NK-92 (cell line): ENCODE data around the gene RALB.
"Not testable (repeated sequence)": the region's sequence is repeated elsewhere in the genome, so short reads cannot be mapped to it uniquely, and the experiment has no call there.

Experiments
- DNase-seq: peaks from one replicate; lab custom pipeline; 2025; ENCODE audit not compliant: unreplicated experiment; lab: John Stamatoyannopoulos, UW

The RALB gene

DNA sequence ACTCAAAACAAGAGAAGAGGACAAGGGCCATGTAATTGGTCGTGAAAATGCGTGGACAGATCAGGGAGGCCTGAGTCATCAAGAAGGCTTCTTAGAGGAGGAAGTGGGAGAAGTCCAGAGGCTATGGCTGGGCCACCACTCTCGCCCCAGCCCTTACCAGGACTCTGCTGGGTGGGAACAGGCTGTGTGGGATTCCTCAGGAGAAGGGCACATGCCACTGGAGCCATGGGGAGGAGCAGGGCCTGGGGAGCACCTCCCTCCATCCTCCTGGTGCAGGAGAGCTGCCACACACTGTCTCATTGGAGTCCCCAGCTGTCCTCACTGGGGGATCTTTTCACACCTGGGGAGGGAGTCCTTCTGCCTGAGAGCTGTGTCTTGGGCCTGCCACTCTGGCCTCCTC is 9.4 kb upstream of the RALB start:
- no peak for DNase-seq

DNA sequence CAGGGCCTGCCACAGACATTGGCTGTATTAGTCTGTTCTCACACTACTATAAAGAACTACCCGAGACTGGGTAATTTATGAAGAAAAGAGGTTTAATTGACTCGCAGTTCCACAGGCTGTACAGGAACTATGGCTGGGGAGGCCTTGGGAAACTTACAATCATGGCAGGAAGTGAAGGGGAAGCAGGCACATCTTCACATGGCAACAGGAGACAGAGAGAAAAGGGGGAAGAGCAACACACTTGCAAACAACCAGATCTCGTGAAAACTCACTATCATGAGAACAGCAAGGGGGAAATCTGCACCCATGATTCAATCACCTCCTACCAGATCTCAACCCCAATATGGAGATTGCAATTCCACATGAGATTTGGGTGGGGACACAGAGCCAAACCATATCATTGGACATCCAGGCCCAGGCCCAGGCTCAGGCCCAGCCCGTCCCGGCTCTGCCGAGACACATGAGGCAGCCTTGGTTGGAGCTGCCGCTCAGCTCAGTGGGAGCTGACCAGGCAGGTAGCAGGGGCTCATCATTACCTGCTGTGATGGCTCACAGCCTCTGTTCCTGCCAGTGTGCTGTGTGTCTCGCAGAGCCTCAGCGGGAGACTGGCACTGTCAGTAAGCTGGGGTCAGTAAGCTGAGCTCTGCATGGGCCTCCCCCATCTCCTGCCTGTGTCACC is 8.6 kb upstream of the RALB start:
- no peak for DNase-seq

DNA sequence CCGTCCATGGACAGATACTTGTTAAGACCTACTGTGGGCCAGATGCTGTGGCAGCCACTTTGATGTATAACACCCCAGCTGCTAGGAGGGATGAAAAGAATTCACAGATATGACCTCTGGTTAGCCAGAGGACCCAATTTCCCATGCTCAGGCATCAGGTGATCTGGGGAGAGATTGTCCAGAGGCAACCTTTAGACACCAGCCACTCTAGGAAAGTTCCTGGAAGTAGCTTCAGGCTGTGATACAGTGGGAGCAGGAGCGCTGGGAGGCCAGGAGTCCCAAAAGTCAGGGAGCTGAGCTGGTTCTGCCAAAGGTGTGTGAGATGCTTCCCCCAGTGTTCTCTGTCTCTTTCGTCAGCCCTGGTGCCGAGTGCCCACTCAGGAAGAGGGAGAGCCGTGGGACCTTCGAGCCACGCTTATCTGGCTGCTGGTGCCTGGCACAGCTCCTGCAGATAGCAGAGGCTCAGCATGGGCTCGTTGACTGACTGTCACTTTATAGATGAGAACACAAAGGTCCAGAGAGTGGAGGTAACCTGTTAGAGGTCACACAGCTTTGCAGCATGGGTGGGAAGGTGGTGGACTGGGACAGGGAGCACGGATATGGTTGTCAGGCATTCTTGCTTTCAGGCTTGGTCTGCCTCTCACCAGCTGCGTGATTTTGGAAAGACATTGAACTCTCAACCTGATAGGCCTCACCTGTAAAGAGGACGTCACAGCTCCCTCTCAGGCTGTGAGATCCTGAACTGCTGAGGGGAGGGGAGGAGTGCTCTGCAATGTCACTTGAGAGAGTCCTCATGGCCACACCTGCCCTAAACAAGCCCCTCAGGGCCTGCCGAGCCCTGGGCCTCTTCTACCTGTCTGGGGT is 7.8 kb upstream of the RALB start:
- DNase-seq = no peak

DNA sequence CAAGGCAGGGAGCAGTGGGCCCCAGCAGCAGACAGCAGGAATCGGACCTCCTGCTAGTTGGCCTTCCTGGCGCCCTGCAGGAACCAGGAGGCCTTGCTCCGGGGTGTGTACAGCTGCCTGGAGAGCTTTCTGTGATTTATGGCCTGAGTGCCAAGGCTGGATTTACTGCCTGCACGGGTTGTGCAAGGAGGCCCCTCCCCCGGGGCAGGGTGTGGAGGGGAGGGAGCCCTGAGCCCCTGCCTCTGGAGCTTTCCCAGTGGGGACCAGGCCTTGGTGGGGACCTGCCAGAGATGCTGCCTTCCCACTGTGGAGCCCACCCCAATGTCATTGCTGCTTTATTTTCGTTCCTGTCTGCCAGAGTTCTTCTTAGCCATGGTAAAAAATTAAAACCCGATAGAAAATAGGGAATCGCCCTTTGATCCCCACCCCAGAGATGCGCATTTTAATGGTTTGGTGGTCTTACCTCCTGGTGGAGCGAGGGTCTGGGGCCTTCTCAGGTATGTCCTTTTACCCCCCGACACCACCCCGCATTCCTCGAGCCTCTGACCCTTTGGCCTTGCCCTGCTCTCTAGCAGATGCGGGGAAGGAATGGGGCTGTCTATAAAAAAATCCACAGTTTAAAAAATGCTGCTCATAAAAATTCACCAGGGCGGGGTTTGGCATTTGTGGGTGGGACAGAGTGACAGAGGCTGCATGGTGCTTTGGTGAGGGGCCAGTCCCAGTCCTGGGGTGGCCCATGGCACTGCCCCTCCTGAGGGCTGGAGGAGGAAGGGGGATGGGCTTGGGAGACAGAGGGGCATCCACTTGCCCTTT is 6.9 kb upstream of the RALB start:
- DNase-seq = no peak

DNA sequence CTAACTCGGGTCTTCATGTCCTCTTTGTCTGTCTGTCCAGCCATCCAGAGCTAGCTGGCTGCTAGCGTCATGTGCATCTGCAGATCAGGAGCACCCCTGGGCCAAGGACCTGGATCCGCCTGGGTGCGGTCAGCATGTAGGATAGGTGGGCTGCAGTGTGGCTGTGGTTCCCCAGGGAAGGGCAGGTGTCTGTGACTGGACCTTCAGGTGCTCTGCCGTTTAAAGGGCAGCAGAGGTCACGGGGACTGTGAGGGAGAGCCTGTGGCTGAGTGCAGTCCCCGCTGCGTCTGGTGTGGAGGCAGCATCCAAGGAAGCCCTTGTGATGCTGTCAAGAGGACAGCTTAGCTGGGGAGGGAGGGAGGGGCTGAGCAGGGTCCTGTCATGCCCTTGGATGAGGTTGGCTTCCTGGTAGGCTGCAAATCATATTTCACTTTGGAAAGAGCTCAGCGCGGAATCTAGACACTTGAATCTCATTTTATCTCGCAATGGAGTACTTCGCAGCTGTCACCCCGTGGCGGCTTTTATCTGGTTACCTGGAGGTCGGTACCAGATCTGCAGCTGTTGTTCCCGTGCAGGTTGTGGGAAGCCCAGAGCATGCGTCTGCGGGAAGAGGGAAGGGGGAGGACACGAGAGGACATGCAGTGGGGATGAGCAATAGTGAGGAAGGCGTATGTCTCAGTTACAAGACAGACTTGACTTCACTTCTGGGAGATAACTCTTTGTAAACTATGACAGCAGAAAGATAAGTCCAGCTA is 5.9 kb upstream of the RALB start:
- no peak for DNase-seq

DNA sequence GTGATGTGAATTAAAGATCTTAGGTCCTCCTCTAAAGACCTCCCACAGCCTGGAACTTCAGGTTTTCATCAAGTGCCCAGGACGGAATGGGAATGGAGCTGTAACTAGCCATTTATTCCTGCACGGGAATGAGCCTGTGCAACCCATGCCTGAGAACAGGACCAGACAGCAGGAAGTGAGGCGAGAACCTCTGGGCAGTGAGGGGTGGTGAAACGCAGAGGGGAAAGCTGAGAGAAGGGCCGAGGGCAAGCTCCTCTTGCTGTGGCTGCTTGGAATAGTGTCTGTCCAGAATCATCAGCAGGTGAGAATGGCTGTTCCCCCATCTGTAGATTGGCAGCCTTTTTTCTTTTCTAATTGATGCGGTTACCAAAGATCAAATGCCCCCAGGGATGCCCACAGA is 4.8 kb upstream of the RALB start:
- DNase-seq = no peak

DNA sequence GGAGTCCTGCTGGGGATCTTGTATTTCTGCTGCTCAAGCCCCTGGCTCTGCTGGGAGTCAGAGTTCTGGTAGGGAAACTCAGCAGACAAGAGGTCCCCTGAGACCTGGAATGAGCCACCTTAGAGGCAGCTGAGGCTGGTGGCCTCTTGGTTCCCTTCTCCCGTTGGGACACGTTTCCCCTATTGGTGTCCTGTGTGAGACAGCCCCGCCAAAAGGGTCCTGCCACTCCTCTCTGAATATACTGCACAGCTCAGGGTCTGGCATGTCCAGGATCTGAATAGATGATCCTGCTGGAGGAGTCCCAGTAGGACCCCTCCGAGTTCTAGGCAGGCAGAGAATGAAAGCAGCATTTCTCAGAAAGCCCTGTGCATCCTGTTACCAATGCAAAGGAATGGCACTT is 2.0 kb upstream of the RALB start:
- no peak for DNase-seq

DNA sequence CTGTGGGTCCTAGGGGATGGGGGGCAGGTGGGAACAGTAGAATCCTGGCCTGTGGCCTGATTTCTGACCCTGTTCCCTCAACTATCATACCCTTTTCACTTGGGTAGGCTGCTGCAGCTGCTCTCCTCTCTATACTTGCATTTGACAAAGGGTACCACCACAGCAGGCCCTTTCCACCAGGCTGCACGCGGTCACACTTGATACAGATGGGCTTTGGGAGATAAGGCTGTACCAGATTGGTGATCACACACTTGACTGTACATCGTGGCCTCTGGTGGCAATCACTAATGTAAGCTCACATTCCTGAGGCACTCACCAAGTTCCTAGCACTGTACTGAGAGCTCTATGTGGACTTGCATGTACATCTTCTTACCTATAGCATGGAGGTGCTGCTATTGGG is 1.6 kb upstream of the RALB start:
- no peak for DNase-seq

DNA sequence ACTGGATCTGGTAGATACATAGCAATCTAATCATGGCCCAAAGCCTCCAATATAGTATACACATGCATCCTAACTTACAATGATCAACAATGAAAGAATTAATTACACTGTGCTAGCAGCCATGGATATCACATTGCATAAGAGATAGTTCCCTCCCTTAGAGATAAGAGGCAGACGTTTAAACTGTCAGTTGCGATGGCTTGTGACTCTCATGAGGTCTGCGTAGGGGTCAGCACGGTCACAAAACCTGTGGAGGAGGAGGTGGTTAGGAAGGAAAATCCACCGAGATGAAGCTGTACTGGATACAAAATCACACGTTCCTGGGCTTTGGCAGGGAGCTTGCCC is 800 bp upstream of the RALB start:
- no peak for DNase-seq

DNA sequence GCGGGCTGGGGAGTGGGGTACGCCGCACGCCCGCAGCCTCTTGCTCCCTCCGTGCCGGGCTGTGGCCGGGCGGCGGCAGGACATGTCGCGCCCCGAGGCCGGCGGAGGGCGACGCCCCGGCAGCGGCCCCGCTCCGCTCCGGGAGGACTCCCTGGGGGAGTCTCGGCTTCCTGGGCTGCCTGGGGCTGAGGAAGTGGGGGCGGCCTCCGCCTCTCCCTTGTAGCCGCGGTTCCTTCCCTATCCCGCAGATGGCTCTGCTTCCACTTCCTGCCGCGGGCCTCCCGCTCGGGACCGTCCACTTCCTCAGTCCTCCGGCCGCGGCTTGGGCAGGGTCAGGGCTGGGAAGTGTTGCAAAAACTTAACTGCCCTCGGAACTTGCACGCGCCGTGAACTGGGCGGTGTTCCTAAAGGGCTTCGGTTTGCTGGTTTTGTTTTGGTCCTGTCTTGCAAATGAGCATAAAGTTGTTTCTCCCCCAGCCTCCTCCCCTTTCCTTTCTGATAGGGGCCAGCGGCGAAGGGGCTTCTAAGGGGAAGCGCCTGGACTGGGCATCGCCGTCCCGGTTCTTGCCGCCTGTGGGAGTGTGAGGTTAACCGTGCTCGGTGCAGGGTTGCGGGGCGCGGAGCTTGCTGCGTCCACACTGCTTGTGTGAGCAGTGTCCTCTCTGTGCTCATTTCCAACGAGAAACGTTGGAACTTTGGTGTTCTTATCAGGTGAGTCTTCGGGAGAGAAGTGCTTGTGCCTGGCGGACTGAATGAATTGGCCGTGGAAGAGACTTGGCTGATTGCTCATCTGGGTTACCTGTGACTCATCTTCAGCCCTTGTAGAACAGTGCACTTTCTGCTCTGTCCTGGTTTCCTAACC is 600 bp downstream of the RALB start:
- no peak for DNase-seq

DNA sequence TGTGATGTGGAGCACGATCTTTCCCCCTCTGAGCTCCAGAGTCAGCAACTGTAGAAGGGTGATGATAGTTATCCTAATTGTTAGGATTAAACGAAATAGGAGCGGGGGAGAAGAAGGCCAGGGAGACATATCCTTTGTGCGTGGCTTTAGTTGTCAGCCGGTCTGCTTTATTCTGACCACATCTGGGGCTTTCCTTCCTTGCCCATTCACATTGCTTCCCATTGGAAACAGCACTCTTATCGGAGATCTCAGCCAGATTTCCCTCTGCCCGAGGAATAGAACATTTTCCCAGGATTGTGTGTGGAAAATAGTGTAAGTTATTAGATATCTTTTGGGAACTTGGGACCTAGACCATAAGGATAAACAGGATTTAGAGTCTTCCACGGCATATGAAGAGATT is 1.5 kb downstream of the RALB start:
- DNase-seq = no peak

DNA sequence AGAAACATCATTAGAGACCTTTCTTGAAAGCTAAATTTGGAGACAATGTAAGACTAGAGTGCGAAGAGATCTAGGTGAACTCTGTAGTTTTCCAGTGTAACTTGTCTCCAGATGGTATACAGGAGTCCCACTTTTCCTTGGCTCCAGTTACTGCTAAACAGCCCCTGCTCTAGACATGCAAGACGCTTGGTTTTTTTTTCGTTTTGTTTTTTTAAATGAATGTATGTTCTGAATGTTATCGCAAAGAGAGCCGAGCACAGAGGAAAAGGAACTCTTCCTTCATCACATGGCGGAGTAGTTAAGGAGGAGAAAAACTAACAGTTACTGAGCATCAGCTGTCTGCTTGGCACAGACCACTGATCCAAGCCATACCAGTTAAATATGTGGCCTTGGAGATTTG is 2.4 kb downstream of the RALB start:
- DNase-seq = no peak

DNA sequence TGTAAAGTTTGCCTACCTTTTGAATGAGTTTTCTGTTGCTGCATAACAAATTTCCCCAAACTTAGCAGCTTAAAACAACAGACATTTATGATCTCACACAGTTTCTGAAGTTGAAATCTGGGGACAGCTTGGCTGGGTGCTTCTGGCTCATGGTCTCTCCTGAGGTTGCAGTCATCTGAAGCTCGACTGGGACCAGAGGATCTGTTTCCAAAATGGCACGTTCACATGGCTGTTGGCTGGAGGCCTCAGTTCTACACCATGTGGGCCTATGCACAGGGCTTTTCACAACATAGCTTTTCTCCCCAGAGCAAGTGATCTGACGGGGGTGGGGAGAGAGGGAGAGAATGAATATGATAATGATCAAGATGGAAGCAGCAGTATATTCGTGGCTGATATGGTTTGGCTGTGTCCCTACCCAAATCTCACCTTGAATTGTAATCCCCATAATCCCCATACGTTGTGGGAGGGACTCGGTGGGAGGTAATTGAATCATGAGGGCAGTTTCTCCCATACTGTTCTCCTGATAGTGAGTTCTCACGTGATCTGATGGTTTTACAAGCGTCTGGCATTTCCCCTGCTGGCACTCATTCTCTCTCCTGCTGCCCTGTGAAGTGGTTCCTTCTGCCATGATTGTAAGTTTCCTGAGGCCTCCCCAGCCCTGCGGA is 3.5 kb downstream of the RALB start:
- DNase-seq = no peak

DNA sequence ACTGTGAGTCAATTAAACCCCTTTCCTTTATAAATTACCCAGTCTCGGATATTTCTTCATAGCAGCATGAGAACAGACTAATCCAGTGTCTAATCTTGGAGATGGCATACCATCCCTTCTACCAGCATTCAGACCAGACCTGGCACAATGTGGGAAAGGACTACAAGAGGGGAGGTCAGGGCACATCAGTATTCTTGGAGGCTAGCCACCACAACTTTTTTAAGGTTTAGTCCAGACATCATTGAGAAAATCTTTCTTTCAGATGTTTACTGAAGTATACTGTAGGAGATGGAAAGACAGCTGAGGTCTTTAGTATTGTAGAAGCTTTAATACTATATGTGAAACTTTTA is 4.0 kb downstream of the RALB start:
- DNase-seq = no peak

DNA sequence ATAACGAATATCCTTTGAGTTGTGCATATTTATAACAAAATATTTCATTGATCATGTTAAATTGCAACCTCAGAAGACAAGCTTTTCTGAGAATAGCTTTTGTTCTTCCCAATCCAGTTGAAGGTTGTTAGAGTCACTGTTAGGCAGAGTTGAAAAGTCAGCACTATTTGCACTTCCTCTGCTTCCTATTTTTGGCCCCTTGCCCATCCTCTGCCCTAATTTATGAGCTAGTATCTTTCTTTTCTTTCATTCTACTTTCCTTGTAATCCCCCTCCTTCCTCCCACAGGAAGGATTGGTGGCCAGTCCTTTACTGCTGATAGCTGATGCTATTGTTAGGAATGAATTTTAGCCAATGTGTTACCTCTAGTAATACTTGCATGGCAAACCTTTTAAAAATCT is 4.9 kb downstream of the RALB start:
- no peak for DNase-seq

DNA sequence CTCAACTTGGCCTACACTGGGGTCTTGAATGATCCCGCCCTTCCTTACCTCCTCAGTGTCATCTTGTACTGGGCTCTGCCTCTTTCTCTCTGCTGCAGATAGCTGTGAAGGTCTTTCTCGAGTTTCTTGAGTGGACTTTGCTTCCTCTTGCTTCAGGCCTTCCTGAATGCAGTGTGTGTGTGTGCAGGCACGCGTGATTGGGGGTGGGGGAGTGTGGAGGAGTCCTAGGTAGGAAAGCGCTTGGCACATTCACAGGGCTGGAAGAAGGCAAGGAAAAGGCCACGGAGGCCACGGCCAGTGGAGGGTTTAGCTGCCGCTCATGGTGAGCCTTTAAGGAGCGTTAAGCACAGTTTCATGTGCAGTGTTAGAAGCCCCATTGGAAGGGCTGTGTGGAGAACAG is 5.5 kb downstream of the RALB start:
- DNase-seq = no peak

DNA sequence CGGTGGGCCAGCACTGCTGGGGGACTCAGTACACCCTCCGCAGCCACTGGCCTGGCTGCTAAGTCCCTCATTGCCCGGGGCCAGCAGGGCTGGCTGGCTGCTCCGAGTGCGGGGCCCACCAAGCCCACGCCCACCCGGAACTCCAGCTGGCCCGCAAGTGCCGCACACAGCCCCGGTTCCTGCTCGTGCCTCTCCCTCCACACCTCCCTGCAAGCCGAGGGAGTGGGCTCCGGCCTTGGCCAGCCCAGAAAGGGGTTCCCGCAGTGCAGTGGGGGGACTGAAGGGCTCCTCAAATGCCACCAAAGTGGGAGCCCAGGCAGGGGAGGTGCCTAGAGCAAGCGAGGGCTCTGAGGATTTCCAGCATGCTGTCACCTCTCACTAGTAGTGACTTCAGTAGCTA is 7.3 kb downstream of the RALB start:
- not testable (repeated sequence) for DNase-seq

DNA sequence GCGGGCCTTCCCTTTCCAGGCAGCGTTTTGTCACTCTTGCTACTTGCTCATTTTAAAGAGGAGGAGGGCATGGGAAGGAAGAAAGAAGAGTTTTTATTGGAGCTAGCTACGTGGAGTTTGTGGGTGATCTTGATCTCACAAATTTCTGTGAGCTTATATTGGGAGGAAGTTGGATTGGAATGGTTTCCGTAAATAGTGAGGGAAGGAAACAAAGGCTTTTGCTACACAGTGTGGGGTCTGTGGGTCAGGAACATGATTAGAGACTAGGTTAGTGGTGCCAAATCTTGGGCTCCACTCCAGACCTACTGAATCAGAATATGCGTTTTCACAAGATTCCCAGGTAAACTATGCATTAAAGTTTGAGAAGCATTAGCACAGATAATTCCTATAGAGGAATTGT is 8.1 kb downstream of the RALB start:
- DNase-seq = no peak

DNA sequence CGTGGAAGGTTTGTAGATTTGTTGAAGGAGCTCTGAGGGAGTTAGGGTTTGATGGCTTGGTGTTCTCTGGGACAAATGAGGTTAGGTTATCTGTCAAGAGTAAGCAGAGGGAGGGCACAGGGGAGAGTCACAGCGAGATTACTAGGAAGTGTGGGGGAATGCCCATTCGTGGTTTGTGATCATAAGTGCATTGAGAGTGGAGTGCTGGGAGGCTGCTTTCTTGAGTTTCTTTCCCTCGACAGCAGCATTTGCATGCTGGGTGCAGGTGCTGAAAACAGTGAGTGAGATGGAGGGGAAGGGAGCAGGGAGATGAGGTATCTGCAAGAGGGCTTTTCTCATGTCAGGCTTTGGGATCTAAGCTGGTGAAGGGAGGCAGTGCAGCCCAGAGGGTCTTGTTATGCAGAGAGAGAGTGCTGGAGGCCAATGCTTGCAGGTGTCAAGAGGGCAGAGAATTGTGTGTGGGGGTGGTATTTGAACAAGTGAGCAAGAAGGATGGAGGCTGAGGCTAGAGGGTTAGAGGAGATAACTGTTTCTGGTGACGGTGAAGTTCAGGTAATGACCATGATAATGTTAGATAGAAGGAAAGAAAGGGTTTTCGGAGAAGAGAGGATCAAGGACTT is 8.8 kb downstream of the RALB start:
- no peak for DNase-seq

DNA sequence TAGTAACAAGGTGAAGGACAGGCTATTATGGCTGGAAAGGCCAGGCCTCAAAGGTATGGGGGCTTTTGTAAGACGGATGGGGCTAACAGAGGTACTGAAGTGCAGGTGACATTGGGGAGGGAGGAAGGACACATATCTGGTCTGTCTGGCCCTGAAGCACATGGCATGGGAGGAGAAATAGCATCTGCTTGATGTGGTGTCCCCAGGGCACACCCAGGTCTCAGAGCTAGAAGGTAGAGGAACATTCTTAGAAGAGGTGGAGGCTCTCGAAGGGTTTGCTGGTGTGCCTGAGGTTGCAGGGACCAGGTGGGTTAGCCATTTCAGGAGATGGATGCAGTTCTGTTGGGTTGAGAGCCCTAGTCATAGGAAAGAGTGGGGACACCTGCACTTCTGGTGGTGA is 9.5 kb downstream of the RALB start:
- DNase-seq = no peak
